ELF-1 (cell line): ENCODE measurements around the gene PIPOX.

Experiments
- DNase-seq: peaks from one replicate; pipeline ENCODE4 v3.0.0-alpha.2; 2016; ENCODE audit warnings: low read depth, low spot score

PIPOX gene

GRCh38 chr17:29042679-29043538 is at the start of gene PIPOX:
Gene PIPOX, plus strand, starts transcription at chr17:29043141. Its CDS starts 85 bp downstream, at chr17:29043226.
- peak; percentile 89 for DNase-seq

- DNase-seq: no peak
Measured at GRCh38 chr17:28993645-28994426, 49.1 kb upstream of the PIPOX start.

- DNase-seq: no peak
Measured at GRCh38 chr17:28996554-28997096, 46.3 kb upstream of the PIPOX start.

- no peak for DNase-seq
Measured at GRCh38 chr17:28997806-28998205, 45.1 kb upstream of the PIPOX start.

GRCh38 chr17:28999206-28999605 is 43.7 kb upstream of the PIPOX start:
- DNase-seq: no peak

GRCh38 chr17:29000973-29001372 is 42.0 kb upstream of the PIPOX start:
- no peak for DNase-seq

- DNase-seq: no peak
Measured at GRCh38 chr17:29002811-29003210, 40.1 kb upstream of the PIPOX start.

- no peak for DNase-seq
Measured at GRCh38 chr17:29003289-29003688, 39.7 kb upstream of the PIPOX start.

- DNase-seq: no peak
Measured at GRCh38 chr17:29004081-29004692, 38.8 kb upstream of the PIPOX start.

- peak; percentile 81 for DNase-seq
Measured at GRCh38 chr17:29005936-29006511, 36.9 kb upstream of the PIPOX start, which contains the start of gene SEZ6. Gene SEZ6, minus strand, starts transcription at chr17:29006033. Its CDS starts 164 bp downstream, at chr17:29005869.

- no peak for DNase-seq
Measured at GRCh38 chr17:29007456-29007855, 35.5 kb upstream of the PIPOX start.

GRCh38 chr17:29007860-29008455 is 35.0 kb upstream of the PIPOX start:
- no peak for DNase-seq

GRCh38 chr17:29008591-29008990 is 34.4 kb upstream of the PIPOX start:
- DNase-seq: no peak

GRCh38 chr17:29010129-29010528 is 32.8 kb upstream of the PIPOX start:
- DNase-seq: no peak

GRCh38 chr17:29010586-29010985 is 32.4 kb upstream of the PIPOX start:
- no peak for DNase-seq

- no peak for DNase-seq
Measured at GRCh38 chr17:29012535-29012934, 30.4 kb upstream of the PIPOX start.

- DNase-seq: no peak
Measured at GRCh38 chr17:29014716-29015115, 28.2 kb upstream of the PIPOX start.

- no peak for DNase-seq
Measured at GRCh38 chr17:29016345-29017210, 26.4 kb upstream of the PIPOX start.

- no peak for DNase-seq
Measured at GRCh38 chr17:29018788-29019474, 24.0 kb upstream of the PIPOX start.
